ENCODE measurements around the gene TMEM181.

- TF ChIP-seq, protein P1, sequence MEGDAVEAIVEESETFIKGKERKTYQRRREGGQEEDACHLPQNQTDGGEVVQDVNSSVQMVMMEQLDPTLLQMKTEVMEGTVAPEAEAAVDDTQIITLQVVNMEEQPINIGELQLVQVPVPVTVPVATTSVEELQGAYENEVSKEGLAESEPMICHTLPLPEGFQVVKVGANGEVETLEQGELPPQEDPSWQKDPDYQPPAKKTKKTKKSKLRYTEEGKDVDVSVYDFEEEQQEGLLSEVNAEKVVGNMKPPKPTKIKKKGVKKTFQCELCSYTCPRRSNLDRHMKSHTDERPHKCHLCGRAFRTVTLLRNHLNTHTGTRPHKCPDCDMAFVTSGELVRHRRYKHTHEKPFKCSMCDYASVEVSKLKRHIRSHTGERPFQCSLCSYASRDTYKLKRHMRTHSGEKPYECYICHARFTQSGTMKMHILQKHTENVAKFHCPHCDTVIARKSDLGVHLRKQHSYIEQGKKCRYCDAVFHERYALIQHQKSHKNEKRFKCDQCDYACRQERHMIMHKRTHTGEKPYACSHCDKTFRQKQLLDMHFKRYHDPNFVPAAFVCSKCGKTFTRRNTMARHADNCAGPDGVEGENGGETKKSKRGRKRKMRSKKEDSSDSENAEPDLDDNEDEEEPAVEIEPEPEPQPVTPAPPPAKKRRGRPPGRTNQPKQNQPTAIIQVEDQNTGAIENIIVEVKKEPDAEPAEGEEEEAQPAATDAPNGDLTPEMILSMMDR (conservative IDR thresholded peaks at IDR 0.05; ENCODE audit: low read depth, low read length): no peak
- TF ChIP-seq EZH2 (IDR thresholded peaks at IDR 0.05; ENCODE audit: borderline replicate concordance, low read depth, low read length, poor library complexity, severe bottlenecking): no peak
Observed at GRCh38 chr6:158655569-158656450, 95.9 kb downstream of the TMEM181 start.
